SK-N-MC (cell line): ENCODE data around the gene TDRD15.

Experiments
- EZH2 ChIP-seq: fragments of 200-600 bp; sonication (generic); IDR thresholded peaks from one replicate; pipeline ENCODE4 v1.6.1; 2017; ENCODE audit warnings: antibody characterized with exemption
- FOXP2 ChIP-seq: optimal IDR thresholded peaks from 2 replicates; pipeline ENCODE3; 2011; ENCODE audit warnings: mild to moderate bottlenecking, moderate library complexity; ENCODE audit not compliant: insufficient read depth; ENCODE audit errors: extremely low read length, control extremely low read depth
- POLR2AphosphoS5 ChIP-seq: IDR thresholded peaks from 2 replicates; pipeline ENCODE4 v1.6.1; 2012; ENCODE audit warnings: mild to moderate bottlenecking, low read depth, low read length, borderline replicate concordance

DNA sequence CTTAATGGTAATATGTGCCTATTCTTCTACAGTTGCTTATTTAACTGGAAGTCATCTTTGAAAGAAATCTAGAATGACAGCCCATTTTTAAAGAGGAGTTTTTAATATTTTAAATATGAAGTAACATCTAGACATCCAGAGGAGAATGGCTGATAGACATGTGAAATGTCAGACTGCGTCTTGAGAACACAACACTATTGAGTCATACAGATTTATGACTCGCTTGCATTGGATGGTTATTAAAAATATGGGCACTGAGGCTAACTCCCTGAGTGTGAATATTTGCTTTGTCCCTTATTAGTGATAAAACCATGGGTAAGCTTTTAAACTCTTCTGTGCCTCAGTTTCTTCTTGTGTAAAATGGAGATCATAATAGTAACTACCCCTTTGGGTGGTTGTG is 22.9 kb downstream of the TDRD15 start:
- TF ChIP-seq POLR2AphosphoS5 (no peak), EZH2 (no peak), FOXP2 (no peak)
